HG03025 (cell line): ENCODE results near the gene SMYD5.

ENCODE experiments used
- ATAC-seq: cut with Tn5 transposase; IDR thresholded peaks from one replicate; pipeline ENCODE4 v1.9.1; 2021; ENCODE audit warnings: mild to moderate bottlenecking, moderate library complexity; ENCODE audit not compliant: unreplicated experiment, low FRiP score

Gene SMYD5

GRCh38 chr2:73203055-73203681, 10.9 kb upstream of the SMYD5 start:
- ATAC-seq = no peak

DNA sequence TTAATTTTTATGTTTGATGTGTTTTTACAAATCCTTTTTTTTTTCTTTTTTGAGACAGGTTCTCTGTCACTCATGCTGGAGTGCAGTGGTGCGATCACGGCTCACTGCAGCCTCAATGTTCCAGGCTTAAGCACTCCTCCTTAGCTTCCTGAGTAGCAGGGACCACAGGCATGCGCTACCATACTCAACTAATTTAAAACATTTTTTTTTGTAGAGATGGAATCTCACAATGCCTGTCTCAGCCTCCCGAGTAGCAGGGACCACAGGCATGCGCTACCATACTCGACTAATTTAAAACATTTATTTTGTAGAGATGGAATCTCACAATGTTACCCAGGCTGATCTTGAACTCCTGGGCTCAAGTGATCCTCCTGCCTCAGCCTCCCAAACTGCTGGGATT, 8.4 kb upstream of the SMYD5 start:
- ATAC-seq = no peak

GRCh38 chr2:73208258-73208657, 5.8 kb upstream of the SMYD5 start:
- ATAC-seq = no peak

- no peak for ATAC-seq
Observed at GRCh38 chr2:73210019-73210418, 4.0 kb upstream of the SMYD5 start.

- ATAC-seq = no peak
Observed at GRCh38 chr2:73210696-73211095, 3.3 kb upstream of the SMYD5 start.

GRCh38 chr2:73212098-73212447, 2.0 kb upstream of the SMYD5 start:
- no peak for ATAC-seq

- peak; percentile 57 for ATAC-seq
Observed at GRCh38 chr2:73212448-73213176, 1.4 kb upstream of the SMYD5 start.

DNA sequence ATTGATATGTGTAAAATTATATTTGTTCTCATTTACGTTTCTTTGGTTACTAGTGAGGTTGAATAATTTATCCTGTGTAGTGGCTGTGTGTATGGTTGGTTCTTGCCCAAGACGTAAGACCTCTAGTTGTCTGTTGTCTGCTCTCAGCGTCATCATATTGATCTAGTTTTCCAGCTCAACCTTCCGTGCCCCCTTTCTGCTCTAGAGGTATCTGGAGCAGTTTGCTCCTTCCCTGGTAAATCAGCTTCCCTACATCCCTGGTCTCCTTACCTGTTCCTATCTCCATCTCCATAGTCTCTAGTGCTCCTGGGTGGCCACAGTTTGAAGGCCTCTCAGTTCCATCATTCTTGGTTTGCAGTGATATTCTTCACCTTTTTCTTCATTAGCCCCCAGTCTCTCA, 1.2 kb downstream of the SMYD5 start:
- ATAC-seq = no peak

GRCh38 chr2:73217160-73217559, 3.1 kb downstream of the SMYD5 start:
- ATAC-seq = no peak

- no peak for ATAC-seq
Observed at GRCh38 chr2:73217826-73218225, 3.8 kb downstream of the SMYD5 start.

- ATAC-seq = no peak
Observed at GRCh38 chr2:73218298-73218697, 4.3 kb downstream of the SMYD5 start.

GRCh38 chr2:73223821-73224220, 9.8 kb downstream of the SMYD5 start:
- no peak for ATAC-seq

GRCh38 chr2:73225513-73226360, 11.7 kb downstream of the SMYD5 start:
- no peak for ATAC-seq

GRCh38 chr2:73227086-73227485, 13.0 kb downstream of the SMYD5 start:
- no peak for ATAC-seq

DNA sequence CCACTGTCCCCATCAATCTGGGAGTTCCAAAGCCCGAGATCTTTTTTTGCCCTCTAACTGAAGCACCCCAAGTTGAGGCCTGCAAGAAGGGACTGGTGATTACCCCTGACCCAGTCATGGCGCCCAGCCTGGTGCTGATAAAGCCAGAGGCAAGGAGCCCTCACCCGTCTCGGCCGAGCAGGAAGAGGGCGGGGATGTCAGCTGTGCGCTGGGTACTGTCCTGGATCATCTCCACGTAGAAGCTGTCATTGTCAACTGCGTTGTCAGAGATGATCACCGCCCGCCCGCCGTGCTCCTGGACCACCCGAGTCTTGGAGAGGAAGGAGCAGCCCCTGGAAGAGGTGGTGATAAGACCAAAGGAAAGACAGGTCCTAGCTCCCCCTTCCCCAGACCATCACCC, 14.6 kb downstream of the SMYD5 start:
- ATAC-seq = no peak

- ATAC-seq = peak; percentile 5
Observed at GRCh38 chr2:73232403-73233153, 18.5 kb downstream of the SMYD5 start.

DNA sequence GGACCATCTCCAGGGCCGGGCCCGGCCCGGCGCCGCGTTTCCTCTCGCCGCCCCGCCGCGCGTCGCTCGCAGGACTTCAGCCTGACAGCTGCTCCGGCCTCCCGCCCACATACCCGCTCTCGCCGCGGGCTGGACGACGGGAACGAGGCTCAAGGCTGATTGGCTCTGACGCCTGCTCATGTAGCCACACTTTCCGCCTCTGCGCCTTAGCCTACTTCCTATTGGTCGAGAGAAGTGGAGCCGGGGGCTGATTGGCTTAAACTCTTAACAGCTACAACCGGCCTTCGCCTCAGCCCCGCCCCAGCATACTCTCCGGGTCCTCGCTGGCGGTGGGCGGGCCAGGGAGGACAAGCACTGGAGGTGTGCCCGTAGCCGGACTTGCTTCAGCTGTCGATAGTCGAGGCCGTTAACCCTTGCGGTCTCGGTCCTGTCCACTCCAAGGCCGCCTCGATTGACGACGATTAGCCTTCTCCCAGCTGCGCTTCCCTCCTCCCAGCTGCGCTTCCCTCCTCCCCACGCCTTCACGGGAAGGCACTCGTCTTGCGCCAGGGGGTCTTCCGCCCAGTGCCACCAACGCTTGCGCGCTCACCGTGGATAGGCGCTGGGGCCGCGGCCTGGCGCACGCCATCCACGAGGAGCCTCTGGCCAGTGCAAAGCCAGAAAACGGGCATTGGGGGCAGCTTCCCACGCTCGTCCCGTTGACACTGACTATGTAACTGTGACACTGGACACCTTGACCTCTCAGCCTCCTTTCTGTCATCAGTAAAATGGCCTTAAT, 19.3 kb downstream of the SMYD5 start, which contains the start of gene PRADC1:
PRADC1 (minus strand) TSS at position 86 of the 778 bp plus-strand sequence; CDS start at position 7, 79 bp downstream.
- ATAC-seq = peak; percentile 88

DNA sequence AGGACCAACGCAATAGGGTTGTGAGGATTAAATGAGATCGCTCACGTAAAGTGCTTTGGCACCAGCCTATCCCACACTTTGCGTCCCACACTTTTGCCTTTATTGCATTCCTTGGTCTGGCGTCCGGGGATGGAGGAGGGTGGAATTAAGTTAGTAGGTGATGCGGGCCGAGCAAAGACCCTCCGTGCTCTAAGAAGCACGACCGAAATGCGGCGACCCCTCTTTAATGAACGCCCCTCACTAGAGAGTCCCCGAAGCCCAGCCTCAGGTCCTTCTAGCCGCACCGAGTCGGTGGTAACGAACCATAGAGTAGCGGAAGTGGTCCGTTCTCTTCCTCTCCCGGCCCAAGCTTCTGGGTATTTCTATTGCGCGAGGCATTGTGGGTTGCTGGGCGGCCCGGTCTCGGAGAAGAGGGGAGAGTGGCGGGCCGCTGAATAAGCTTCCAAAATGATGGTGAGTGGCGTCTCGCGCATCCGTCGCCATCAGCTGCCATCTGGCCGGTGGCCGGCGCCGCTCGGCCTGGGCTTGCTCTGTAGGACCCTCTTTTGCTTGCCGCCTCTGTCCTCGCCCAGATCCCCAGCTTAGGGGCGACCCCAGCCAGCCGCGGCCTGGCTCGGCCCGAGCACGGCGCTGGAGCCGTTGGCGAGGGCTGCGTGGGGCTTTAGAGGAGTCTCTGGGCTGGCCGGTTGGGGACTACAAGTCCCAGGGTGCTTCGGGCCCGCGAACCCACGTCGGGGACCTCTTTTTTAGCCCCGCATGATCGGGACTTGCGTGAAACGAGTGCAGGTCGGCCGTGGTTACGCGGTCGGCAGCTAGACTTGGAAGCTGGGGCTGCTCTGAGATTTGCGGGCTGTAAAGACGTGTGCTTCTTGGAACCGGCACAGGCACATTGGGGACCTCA, 20.1 kb downstream of the SMYD5 start, which contains the start of gene CCT7:
CCT7 (plus strand) TSS at position 377 of the 901 bp plus-strand sequence; CDS start at position 448, 71 bp downstream.
- peak; percentile 69 for ATAC-seq
